GM23338 (cell line): ENCODE data around the gene MED14.

Source experiments
- CTCF ChIP-seq, 2 experiments: fragments of 200-600 bp in 1 of 2; sonication (generic) in 1 of 2; conservative IDR thresholded peaks; 2 replicates each; pipeline versions ENCODE4 v1.5.1 to v1.6.1; 2016 to 2017; ENCODE audit warnings: antibody characterized with exemption in 2 of 2, low read depth in 2 of 2, mild to moderate bottlenecking in 2 of 2, moderate library complexity in 1 of 2
- POLR2AphosphoS5 ChIP-seq: IDR thresholded peaks from 2 replicates; pipeline ENCODE4 v1.6.1; 2016; ENCODE audit warnings: antibody characterized with exemption, low read depth

GRCh38 chrX:40757058-40757457 is 21.7 kb upstream of the MED14 start:
- TF ChIP-seq CTCF (conservative IDR thresholded peaks at IDR 0.05; ENCODE audit: low read depth in 2 of 2) (no peak), POLR2AphosphoS5 (no peak)
